ENCODE results near the gene PCBP3. TPM values are rescaled to one million over a fixed set of nuclear protein-coding genes. Genes with fewer than 3 reads are reported as not detected.

PCBP3 gene
- polyA plus RNA-seq, 1 donor (not counting 4 experiments of a cell fraction or from before 2014, with no cell fraction given) = 0.25 TPM

DNA sequence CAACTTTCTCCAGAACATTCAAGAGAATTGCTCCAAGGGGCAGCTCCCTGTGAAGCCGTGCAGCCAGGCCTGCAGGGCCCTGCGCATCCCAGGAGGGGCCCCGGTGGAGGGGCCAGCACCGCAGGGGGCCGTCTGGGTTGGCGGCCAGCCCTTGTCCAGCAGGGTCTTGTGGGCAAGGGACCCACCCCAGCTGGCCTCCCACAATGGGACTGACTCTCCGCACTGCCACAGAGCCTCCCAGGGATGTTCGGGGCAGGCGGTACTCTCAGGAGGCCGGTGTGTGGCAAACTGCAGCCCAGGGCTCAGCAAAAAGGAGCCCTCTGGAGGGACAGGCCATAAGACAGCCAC is 269.9 kb downstream of the PCBP3 start:
- Histone ChIP-seq H3K4me2 (ENCODE audit: control insufficient read depth, extremely low read depth, insufficient read depth, low read depth, low read length) (no peak overlapping the region), H3K36me3 (ENCODE audit: control insufficient read depth in 2 of 2, extremely low read depth in 1 of 2, insufficient read depth in 2 of 2, low read length in 2 of 2) (no peaks in the 10 kb centered on the region), H3K9ac (ENCODE audit: control insufficient read depth, extremely low read depth, insufficient read depth, low read length) (no peak overlapping the region), H3K27ac (ENCODE audit: control insufficient read depth, insufficient read depth, low read length) (no peak overlapping the region), H3K4me3 (ENCODE audit: control insufficient read depth in 2 of 3, extremely low read depth in 1 of 3, insufficient read depth in 2 of 3, low read depth in 1 of 3, low read length in 3 of 3) (no peak overlapping the region), H3K27me3 (ENCODE audit: control insufficient read depth, extremely low read depth, insufficient read depth, low read length) (no peaks in the 10 kb centered on the region), H3K4me1 (ENCODE audit: control insufficient read depth, extremely low read depth, insufficient read depth, low read length) (no peaks in the 10 kb centered on the region), H3K9me1 (ENCODE audit: control insufficient read depth, extremely low read depth, insufficient read depth, low read length) (no peaks in the 10 kb centered on the region), H3K9me3 (ENCODE audit: control insufficient read depth, low read depth, low read length) (no peaks in the 10 kb centered on the region), H4K20me1 (ENCODE audit: control insufficient read depth, extremely low read depth, insufficient read depth, low read length) (no peaks in the 10 kb centered on the region), H2AFZ (ENCODE audit: control insufficient read depth, low read length) (no peak overlapping the region), H3K79me2 (ENCODE audit: control insufficient read depth, insufficient read depth, low read length) (no peaks in the 10 kb centered on the region)
- DNase-seq (ENCODE audit: low read depth, low spot score) (no peak), FAIRE-seq (no peak)
- dilution Hi-C loops (cut with MboI; ENCODE audit: extremely low pct_ligation_motif_present, low sequenced_read_pairs) = no loop called here
- no peak for TF ChIP-seq EZH2 (IDR thresholded peaks at IDR 0.05; ENCODE audit: low read length)
- TF ChIP-seq, protein P1, sequence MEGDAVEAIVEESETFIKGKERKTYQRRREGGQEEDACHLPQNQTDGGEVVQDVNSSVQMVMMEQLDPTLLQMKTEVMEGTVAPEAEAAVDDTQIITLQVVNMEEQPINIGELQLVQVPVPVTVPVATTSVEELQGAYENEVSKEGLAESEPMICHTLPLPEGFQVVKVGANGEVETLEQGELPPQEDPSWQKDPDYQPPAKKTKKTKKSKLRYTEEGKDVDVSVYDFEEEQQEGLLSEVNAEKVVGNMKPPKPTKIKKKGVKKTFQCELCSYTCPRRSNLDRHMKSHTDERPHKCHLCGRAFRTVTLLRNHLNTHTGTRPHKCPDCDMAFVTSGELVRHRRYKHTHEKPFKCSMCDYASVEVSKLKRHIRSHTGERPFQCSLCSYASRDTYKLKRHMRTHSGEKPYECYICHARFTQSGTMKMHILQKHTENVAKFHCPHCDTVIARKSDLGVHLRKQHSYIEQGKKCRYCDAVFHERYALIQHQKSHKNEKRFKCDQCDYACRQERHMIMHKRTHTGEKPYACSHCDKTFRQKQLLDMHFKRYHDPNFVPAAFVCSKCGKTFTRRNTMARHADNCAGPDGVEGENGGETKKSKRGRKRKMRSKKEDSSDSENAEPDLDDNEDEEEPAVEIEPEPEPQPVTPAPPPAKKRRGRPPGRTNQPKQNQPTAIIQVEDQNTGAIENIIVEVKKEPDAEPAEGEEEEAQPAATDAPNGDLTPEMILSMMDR (optimal IDR thresholded peaks at IDR 0.05 in 1 of 3, IDR thresholded peaks at IDR 0.05 in 1 of 3, conservative IDR thresholded peaks at IDR 0.05 in 1 of 3; ENCODE audit: extremely low read depth in 1 of 3, insufficient read depth in 2 of 3, low read length in 3 of 3) = no peak

DNA sequence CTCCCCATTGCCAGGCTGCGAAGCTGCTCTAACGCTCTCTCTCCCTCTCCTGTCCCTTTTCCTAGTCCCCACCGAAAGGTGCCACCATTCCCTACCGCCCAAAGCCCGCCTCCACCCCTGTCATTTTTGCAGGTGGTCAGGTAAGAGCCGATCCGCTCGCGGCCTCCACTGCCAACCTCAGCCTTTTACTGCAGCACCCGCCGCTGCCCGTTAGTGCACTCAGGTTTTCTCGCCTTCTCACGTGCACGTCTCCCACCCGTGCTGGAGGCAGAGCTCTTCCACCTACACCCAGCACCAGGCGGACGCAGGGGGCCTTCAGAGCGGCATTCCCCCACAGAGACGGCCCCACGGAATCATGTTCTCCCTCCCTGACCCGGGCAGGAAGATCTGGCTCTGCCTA is 270.4 kb downstream of the PCBP3 start:
- Histone ChIP-seq H2AFZ (ENCODE audit: control insufficient read depth, low read length) (no peak overlapping the region), H3K9me3 (ENCODE audit: control insufficient read depth, low read depth, low read length) (no peaks in the 10 kb centered on the region), H3K4me3 (ENCODE audit: control insufficient read depth in 2 of 3, extremely low read depth in 1 of 3, insufficient read depth in 2 of 3, low read depth in 1 of 3, low read length in 3 of 3) (no peak overlapping the region), H3K4me2 (ENCODE audit: control insufficient read depth, extremely low read depth, insufficient read depth, low read depth, low read length) (no peak overlapping the region), H4K20me1 (ENCODE audit: control insufficient read depth, extremely low read depth, insufficient read depth, low read length) (no peaks in the 10 kb centered on the region), H3K9me1 (ENCODE audit: control insufficient read depth, extremely low read depth, insufficient read depth, low read length) (no peaks in the 10 kb centered on the region), H3K27ac (ENCODE audit: control insufficient read depth, insufficient read depth, low read length) (no peak overlapping the region), H3K79me2 (ENCODE audit: control insufficient read depth, insufficient read depth, low read length) (no peaks in the 10 kb centered on the region), H3K9ac (ENCODE audit: control insufficient read depth, extremely low read depth, insufficient read depth, low read length) (no peak overlapping the region), H3K4me1 (ENCODE audit: control insufficient read depth, extremely low read depth, insufficient read depth, low read length) (no peaks in the 10 kb centered on the region), H3K36me3 (ENCODE audit: control insufficient read depth in 2 of 2, extremely low read depth in 1 of 2, insufficient read depth in 2 of 2, low read length in 2 of 2) (no peaks in the 10 kb centered on the region), H3K27me3 (ENCODE audit: control insufficient read depth, extremely low read depth, insufficient read depth, low read length) (no peaks in the 10 kb centered on the region)
- TF ChIP-seq, protein P1 (optimal IDR thresholded peaks at IDR 0.05 in 1 of 3, IDR thresholded peaks at IDR 0.05 in 1 of 3, conservative IDR thresholded peaks at IDR 0.05 in 1 of 3; ENCODE audit: extremely low read depth in 1 of 3, insufficient read depth in 2 of 3, low read length in 3 of 3) = no peak
- TF ChIP-seq EZH2 (IDR thresholded peaks at IDR 0.05; ENCODE audit: low read length) = no peak
- DNase-seq (ENCODE audit: low read depth, low spot score) = no peak
- dilution Hi-C loops (cut with MboI; ENCODE audit: extremely low pct_ligation_motif_present, low sequenced_read_pairs) = no loop called here
- FAIRE-seq = no peak
